ENCODE measurements around the gene RNF224. TPM values are rescaled to one million over a fixed set of nuclear protein-coding genes. Genes with fewer than 3 reads are reported as not detected.

Gene RNF224
- total and polyA plus RNA-seq, 10 of the 15 experiments (the other 5 are each of a cell fraction or from before 2014, with no cell fraction given) = not detected

DNA sequence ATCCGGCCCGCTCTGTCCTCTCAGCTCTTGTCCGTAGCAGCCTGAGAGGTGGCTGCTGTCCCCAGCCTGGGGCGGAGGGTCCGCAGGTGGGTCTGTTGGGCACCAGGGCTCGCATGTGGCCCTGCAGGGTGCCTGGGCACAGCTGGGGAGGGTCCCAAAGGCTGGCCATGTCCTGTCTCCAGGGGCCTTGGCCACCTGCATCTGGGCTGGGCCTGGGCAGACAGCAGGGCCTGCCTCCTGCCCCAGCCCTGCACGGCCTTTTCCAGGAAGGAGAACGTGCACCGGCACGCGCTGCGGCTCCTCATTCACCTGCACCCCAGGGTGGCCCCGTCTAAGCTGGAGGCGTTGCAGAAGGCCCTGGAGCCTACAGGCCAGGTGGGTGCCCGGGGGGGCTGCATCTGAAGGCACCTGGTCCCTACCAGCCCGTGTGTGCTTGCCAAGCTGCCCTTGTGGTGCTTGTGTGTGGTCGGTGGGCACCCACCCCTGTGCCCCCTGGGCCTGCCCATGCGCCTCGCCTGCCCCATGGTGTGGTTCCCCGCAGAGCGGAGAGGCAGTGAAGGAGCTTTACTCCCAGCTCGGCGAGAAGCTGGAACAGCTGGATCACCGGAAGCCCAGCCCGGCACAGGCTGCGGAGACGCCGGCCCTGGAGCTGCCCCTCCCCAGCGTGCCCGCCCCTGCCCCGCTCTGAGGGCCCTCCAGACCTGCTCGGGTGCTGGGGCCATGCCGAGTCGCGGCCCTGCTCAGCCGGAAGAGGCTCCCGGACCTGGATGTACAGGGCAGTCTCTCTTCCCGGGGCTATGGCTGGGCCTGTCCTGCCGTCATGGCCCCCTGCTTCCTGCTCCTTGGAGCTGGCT is 45.2 kb downstream of the RNF224 start:
- Histone ChIP-seq H3K9me3 (replicated peaks; ENCODE audit: control insufficient read depth, insufficient read depth, low read length) (no peaks in the 10 kb centered on the region), H3K9ac (ENCODE audit: control insufficient read depth, insufficient read depth, low read length) (no peak overlapping the region), H3K4me2 (ENCODE audit: control insufficient read depth, insufficient read depth) (no peak overlapping the region), H3K79me2 (ENCODE audit: control insufficient read depth, insufficient read depth, low read length) (peaks cover 2% of the 10 kb centered on the region), H4K20me1 (ENCODE audit: control insufficient read depth, insufficient read depth) (no peaks in the 10 kb centered on the region), H2AFZ (ENCODE audit: control insufficient read depth, low read depth, low read length) (no peak overlapping the region), H3K27me3 (replicated peaks in 1 of 2; ENCODE audit: control insufficient read depth in 2 of 2, insufficient read depth in 2 of 2, low read length in 1 of 2) (no peaks in the 10 kb centered on the region), H3K4me1 (ENCODE audit: control insufficient read depth, insufficient read depth, low read length) (peaks cover 50% of the 10 kb centered on the region), H3K36me3 (ENCODE audit: control insufficient read depth in 2 of 2, insufficient read depth in 2 of 2, low read length in 1 of 2) (peaks cover 6 to 7% of the 10 kb centered on the region in 2 experiments; a peak in 3 of 4 replicates), H3K4me3 (no peak overlapping the region), H3K27ac (ENCODE audit: control insufficient read depth, insufficient read depth) (no peak overlapping the region)
- intact Hi-C loops (cut with micrococcal nuclease; ENCODE audit: unreplicated experiment) (no loop called here), in situ Hi-C loops (cut with MboI) (no loop called here)
- CTCF ChIA-PET = no interaction called here
- SMC1A ChIA-PET (ENCODE audit: uncharacterized antibody, unreplicated experiment) = no interaction called here
- RAD21 ChIA-PET (ENCODE audit: unreplicated experiment) = interaction anchor here (0.6 kb wide), 1 partner anchor 18 kb away, joined by 3 read pairs; no protein-coding TSS in a partner anchor
- DNase-seq (ENCODE audit: low read depth, low spot score) (no peak), FAIRE-seq (no peak), ATAC-seq (no peak)
- TF ChIP-seq, protein P1, sequence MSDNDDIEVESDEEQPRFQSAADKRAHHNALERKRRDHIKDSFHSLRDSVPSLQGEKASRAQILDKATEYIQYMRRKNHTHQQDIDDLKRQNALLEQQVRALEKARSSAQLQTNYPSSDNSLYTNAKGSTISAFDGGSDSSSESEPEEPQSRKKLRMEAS (IDR thresholded peaks at IDR 0.05; ENCODE audit: low read depth, low read length) = no peak
- TF ChIP-seq MXI1 (IDR thresholded peaks at IDR 0.05; ENCODE audit: low read depth, low read length) = no peak
- no peak for TF ChIP-seq KLF5 (IDR thresholded peaks at IDR 0.05; ENCODE audit: partially characterized antibody)
- no peak for TF ChIP-seq ZNF24 (IDR thresholded peaks at IDR 0.05)
- no peak for TF ChIP-seq EGR1 (IDR thresholded peaks at IDR 0.05; ENCODE audit: borderline replicate concordance in 1 of 2, low read depth in 2 of 2, low read length in 2 of 2)
- no peak for TF ChIP-seq ZNF384 (IDR thresholded peaks at IDR 0.05; ENCODE audit: borderline replicate concordance, low read depth, low read length)
- no peak for TF ChIP-seq SRF (IDR thresholded peaks at IDR 0.05; ENCODE audit: low read depth in 2 of 2, low read length in 2 of 2)
- no peak for TF ChIP-seq RUNX3 (IDR thresholded peaks at IDR 0.05; ENCODE audit: low read length)
- BruUV-seq (replicated peaks) = no TSS peak
- 91% methylated on average over 29 of the region's 39 CpGs for WGBS (ENCODE audit: insufficient coverage, insufficient replicate concordance, low lambda C conversion rate, missing lambda C conversion rate)
- POLR2A ChIA-PET = interaction anchor here (1.2 kb wide), 1 partner anchor 17 kb away, joined by 4 read pairs; no protein-coding TSS in a partner anchor

Data from GM12878 (cell line).